Endothelial cell of hepatic sinusoid (primary cell): Measurements from ENCODE around the gene CPLX4.

ENCODE experiments used
- in situ Hi-C: cut with HindIII; loops from 2 replicates; pipeline ENCODE4 v1.10.0; 2017; ENCODE audit warnings: low sequenced_read_pairs

Gene CPLX4

GRCh38 chr18:59308248-59308937, 10.1 kb downstream of the CPLX4 start:
- in situ Hi-C loops: no loop called here

GRCh38 chr18:59306640-59307039, 11.8 kb downstream of the CPLX4 start:
- in situ Hi-C loops: no loop called here

GRCh38 chr18:59305295-59305694, 13.2 kb downstream of the CPLX4 start:
- in situ Hi-C loops: no loop called here

- in situ Hi-C loops: no loop called here
These were observed 14.7 kb downstream of the CPLX4 start for GRCh38 chr18:59303656-59304195.

- in situ Hi-C loops: no loop called here
These were observed 15.4 kb downstream of the CPLX4 start for GRCh38 chr18:59303006-59303405.

GRCh38 chr18:59301929-59302328, 16.5 kb downstream of the CPLX4 start:
- in situ Hi-C loops: no loop called here

GRCh38 chr18:59300676-59301285, 17.7 kb downstream of the CPLX4 start:
- in situ Hi-C loops: no loop called here

GRCh38 chr18:59298871-59299270, 19.6 kb downstream of the CPLX4 start:
- in situ Hi-C loops: no loop called here

GRCh38 chr18:59293317-59293716, 25.1 kb downstream of the CPLX4 start:
- in situ Hi-C loops: no loop called here

- in situ Hi-C loops: no loop called here
These were observed 32.1 kb downstream of the CPLX4 start for GRCh38 chr18:59286341-59286740.

- in situ Hi-C loops: no loop called here
These were observed 36.1 kb downstream of the CPLX4 start for GRCh38 chr18:59282341-59282740.

GRCh38 chr18:59279722-59280121, 38.7 kb downstream of the CPLX4 start:
- in situ Hi-C loops: no loop called here

- in situ Hi-C loops: no loop called here
These were observed 39.3 kb downstream of the CPLX4 start for GRCh38 chr18:59279193-59279592.

- in situ Hi-C loops: no loop called here
These were observed 39.7 kb downstream of the CPLX4 start for GRCh38 chr18:59278793-59279192.

- in situ Hi-C loops: no loop called here
These were observed 42.4 kb downstream of the CPLX4 start for GRCh38 chr18:59276047-59276446.

GRCh38 chr18:59275406-59275949, 43.0 kb downstream of the CPLX4 start:
- in situ Hi-C loops: no loop called here

GRCh38 chr18:59274533-59274928, 43.9 kb downstream of the CPLX4 start:
- in situ Hi-C loops: loop anchor here (5.0 kb wide), 1 partner anchor 98 kb away; no protein-coding TSS in a partner anchor

- in situ Hi-C loops: loop anchor here (5.0 kb wide), 1 partner anchor 98 kb away; no protein-coding TSS in a partner anchor
These were observed 44.5 kb downstream of the CPLX4 start for GRCh38 chr18:59273759-59274532.

- in situ Hi-C loops: loop anchor here (5.0 kb wide), 1 partner anchor 99 kb away; no protein-coding TSS in a partner anchor
These were observed 45.3 kb downstream of the CPLX4 start, which contains the start of gene RAX for GRCh38 chr18:59272891-59273758. Gene RAX, minus strand, starts transcription at chr18:59273454. Its CDS starts 248 bp downstream, at chr18:59273206.
